HEK293T (cell line): Measurements from ENCODE around the gene ZC3H4.
"Not testable (repeated sequence)": the region's sequence is repeated elsewhere in the genome, so short reads cannot be mapped to it uniquely, and the experiment has no call there.

Experiments
- ARNT ChIP-seq: fragments of 450-650 bp; IDR thresholded peaks from 2 replicates; pipeline ENCODE4 v1.6.1; 2017; ENCODE audit warnings: mild to moderate bottlenecking
- BHLHE40 ChIP-seq: fragments of 450-650 bp; IDR thresholded peaks from 2 replicates; pipeline ENCODE4 v1.6.1; 2016; ENCODE audit warnings: mild to moderate bottlenecking, moderate library complexity, borderline replicate concordance
- CTBP1 ChIP-seq: fragments of 450-650 bp; IDR thresholded peaks from 2 replicates; pipeline ENCODE4 v1.6.1; 2016; ENCODE audit warnings: borderline replicate concordance
- ELF4 ChIP-seq: fragments of 450-650 bp; IDR thresholded peaks from 2 replicates; pipeline ENCODE4 v1.6.1; 2017; ENCODE audit warnings: antibody characterized with exemption
- FOXA1 ChIP-seq: fragments of 450-650 bp; IDR thresholded peaks from 2 replicates; pipeline ENCODE4 v1.6.1; 2016; ENCODE audit warnings: mild to moderate bottlenecking
- FOXM1 ChIP-seq: fragments of 450-650 bp; IDR thresholded peaks from 2 replicates; pipeline ENCODE4 v1.6.1; 2017; ENCODE audit warnings: mild to moderate bottlenecking, borderline replicate concordance
- HDGF ChIP-seq: fragments of 450-650 bp; IDR thresholded peaks from 2 replicates; pipeline ENCODE4 v1.6.1; 2017; ENCODE audit warnings: antibody characterized with exemption, borderline replicate concordance
- L3MBTL2 ChIP-seq: fragments of 450-650 bp; conservative IDR thresholded peaks from 2 replicates; pipeline ENCODE4 v1.6.1; 2016; ENCODE audit warnings: mild to moderate bottlenecking
- LEF1 ChIP-seq: fragments of 450-650 bp; IDR thresholded peaks from 2 replicates; pipeline ENCODE4 v1.6.1; 2017; ENCODE audit warnings: mild to moderate bottlenecking, borderline replicate concordance
- NFRKB ChIP-seq: fragments of 450-650 bp; IDR thresholded peaks from 2 replicates; pipeline ENCODE4 v1.6.1; 2016; ENCODE audit warnings: mild to moderate bottlenecking, moderate library complexity
- PKNOX1 ChIP-seq: fragments of 450-650 bp; IDR thresholded peaks from 2 replicates; pipeline ENCODE4 v1.6.1; 2016
- SUZ12 ChIP-seq: fragments of 450-650 bp; IDR thresholded peaks from 2 replicates; pipeline ENCODE4 v1.6.1; 2016; ENCODE audit warnings: mild to moderate bottlenecking

GRCh38 chr19:47050562-47050961 is 63.0 kb downstream of the ZC3H4 start:
- TF ChIP-seq FOXA1, SUZ12, ARNT, BHLHE40, HDGF, FOXM1, NFRKB, ELF4, PKNOX1, CTBP1, L3MBTL2, LEF1: not testable (repeated sequence)
